Mesenchymal stem cell (in vitro differentiated cells and primary cell): ENCODE results near the gene COL4A2.

Experiments used
- DNase-seq: peaks from one replicate; pipeline ENCODE4 v3.0.0-alpha.2; 2013
- H2AFZ ChIP-seq: one replicate; pipeline ENCODE4 v1.6.1; 2013; ENCODE audit warnings: low read depth, mild to moderate bottlenecking, control low read depth, inconsistent platforms, low read length, moderate library complexity
- H2AK5ac ChIP-seq: 2 replicates; pipeline ENCODE4 v1.6.1; 2013; ENCODE audit warnings: low read length, moderate library complexity, mild to moderate bottlenecking, inconsistent platforms; ENCODE audit not compliant: severe bottlenecking
- H2BK120ac ChIP-seq: one replicate; pipeline ENCODE4 v1.6.1; 2013; ENCODE audit warnings: low read depth, mild to moderate bottlenecking, inconsistent platforms, low read length, moderate library complexity
- H2BK12ac ChIP-seq, 2 experiments: one replicate each; pipeline ENCODE4 v1.6.1; 2013; ENCODE audit warnings: inconsistent platforms in 2 of 2, low read length in 2 of 2, mild to moderate bottlenecking in 2 of 2, moderate library complexity in 2 of 2, control low read depth in 1 of 2
- H2BK15ac ChIP-seq: one replicate; pipeline ENCODE4 v1.6.1; 2013; ENCODE audit warnings: mild to moderate bottlenecking, low read depth, inconsistent platforms; ENCODE audit not compliant: poor library complexity, severe bottlenecking
- H2BK5ac ChIP-seq: 2 replicates; pipeline ENCODE4 v1.6.1; 2013; ENCODE audit warnings: low read depth, mild to moderate bottlenecking, low read length, control low read depth, inconsistent platforms; ENCODE audit not compliant: poor library complexity, severe bottlenecking
- H3K14ac ChIP-seq, 2 experiments: one replicate each; pipeline ENCODE4 v1.6.1; 2013; ENCODE audit warnings: inconsistent platforms in 2 of 2, low read length in 2 of 2, control low read depth in 1 of 2, mild to moderate bottlenecking in 1 of 2, moderate library complexity in 1 of 2
- H3K18ac ChIP-seq, 2 experiments: one replicate each; pipeline ENCODE4 v1.6.1; 2013; ENCODE audit warnings: inconsistent platforms in 2 of 2, low read length in 2 of 2, control low read depth in 1 of 2, low read depth in 1 of 2, mild to moderate bottlenecking in 1 of 2
- H3K23ac ChIP-seq, 2 experiments: one replicate each; pipeline ENCODE4 v1.6.1; 2013; ENCODE audit warnings: inconsistent platforms in 2 of 2, low read length in 2 of 2, mild to moderate bottlenecking in 2 of 2, moderate library complexity in 2 of 2, control low read depth in 1 of 2
- H3K27ac ChIP-seq: 2 replicates; pipeline ENCODE4 v1.5.1; 2013; ENCODE audit warnings: mild to moderate bottlenecking, moderate library complexity, low read length, control low read depth, inconsistent platforms; ENCODE audit not compliant: poor library complexity, severe bottlenecking
- H3K27me3 ChIP-seq, 2 experiments: 2 replicates each; pipeline versions ENCODE4 v1.6.1 to v1.7.0; 2013; ENCODE audit warnings: low read length in 2 of 2, mild to moderate bottlenecking in 2 of 2, moderate library complexity in 2 of 2, control low read depth in 1 of 2, inconsistent platforms in 1 of 2; ENCODE audit not compliant: control insufficient read depth in 1 of 2, insufficient read depth in 1 of 2
- H3K36me3 ChIP-seq, 2 experiments: 2 replicates each; pipeline versions ENCODE4 v1.6.1 to v1.7.0; 2013; ENCODE audit warnings: low read length in 2 of 2, control low read depth in 1 of 2, inconsistent platforms in 1 of 2, low read depth in 1 of 2, mild to moderate bottlenecking in 1 of 2; ENCODE audit not compliant: insufficient read depth in 2 of 2, control insufficient read depth in 1 of 2
- H3K4ac ChIP-seq, 2 experiments: one replicate each; pipeline ENCODE4 v1.6.1; 2013; ENCODE audit warnings: inconsistent platforms in 2 of 2, low read length in 2 of 2, mild to moderate bottlenecking in 2 of 2, moderate library complexity in 2 of 2, control low read depth in 1 of 2, low read depth in 1 of 2
- H3K4me1 ChIP-seq: 2 replicates; pipeline ENCODE4 v1.6.1; 2013; ENCODE audit warnings: low read depth, low read length, control low read depth; ENCODE audit not compliant: control insufficient read depth, insufficient read depth
- H3K4me2 ChIP-seq: 2 replicates; pipeline ENCODE4 v1.6.1; 2013; ENCODE audit warnings: low read length, mild to moderate bottlenecking, inconsistent platforms; ENCODE audit not compliant: poor library complexity, severe bottlenecking
- H3K4me3 ChIP-seq, 2 experiments: 2 replicates each; pipeline versions ENCODE4 v1.5.1 to v1.7.0; 2013; ENCODE audit warnings: low read length in 2 of 2, mild to moderate bottlenecking in 2 of 2, control low read depth in 1 of 2, low read depth in 1 of 2; ENCODE audit not compliant: insufficient read depth in 1 of 2
- H3K79me1 ChIP-seq: replicated peaks from 2 replicates; pipeline ENCODE4 v1.6.1; 2013; ENCODE audit warnings: mild to moderate bottlenecking, control low read depth, low read length, inconsistent platforms; ENCODE audit not compliant: poor library complexity, severe bottlenecking
- H3K9ac ChIP-seq: 2 replicates; pipeline ENCODE4 v1.7.0; 2013; ENCODE audit warnings: mild to moderate bottlenecking, low read length, moderate library complexity
- H3K9me3 ChIP-seq: 2 replicates; pipeline ENCODE4 v1.7.0; 2013; ENCODE audit warnings: mild to moderate bottlenecking, low read length; ENCODE audit not compliant: control insufficient read depth
- H4K8ac ChIP-seq: one replicate; pipeline ENCODE4 v1.6.1; 2013; ENCODE audit warnings: inconsistent platforms, mild to moderate bottlenecking, low read length, moderate library complexity
- H4K91ac ChIP-seq: one replicate; pipeline ENCODE4 v1.6.1; 2013; ENCODE audit warnings: mild to moderate bottlenecking, low read length, inconsistent platforms
- WGBS: methylation state at CpG from one replicate; pipeline ENCODE4 v1.1.7; 2013; ENCODE audit warnings: mixed read lengths; 5-methylcytosine and 5-hydroxymethylcytosine counted together

The COL4A2 gene

GRCh38 chr13:110334256-110334655, 27.2 kb downstream of the COL4A2 start:
- H2BK120ac ChIP-seq = no peak overlapping the region
- no peaks in the 10 kb centered on the region for H3K9me3 ChIP-seq
- no peaks in the 10 kb centered on the region for H3K27me3 ChIP-seq
- H2AK5ac ChIP-seq = peak overlapping the region; percentile 89
- no peak overlapping the region for H2BK5ac ChIP-seq
- H2BK15ac ChIP-seq = no peak overlapping the region
- peak overlapping the region in 1 of 2 experiments; percentile 26 for H3K18ac ChIP-seq
- H3K4me3 ChIP-seq = no peak overlapping the region
- H3K23ac ChIP-seq = no peak overlapping the region
- no peak overlapping the region for H4K8ac ChIP-seq
- peaks cover 0 to 30% of the 10 kb centered on the region in 2 experiments for H3K36me3 ChIP-seq
- H3K79me1 ChIP-seq = peaks cover 4% of the 10 kb centered on the region
- WGBS = 37% methylated on average over 6 of the region's 8 CpGs
- peak overlapping the region; percentile 96 for H3K27ac ChIP-seq
- H2BK12ac ChIP-seq = no peak overlapping the region
- H3K4me1 ChIP-seq = peaks cover 39% of the 10 kb centered on the region
- peak; percentile 74 for DNase-seq
- H3K4ac ChIP-seq = no peak overlapping the region
- H4K91ac ChIP-seq = no peak overlapping the region
- H3K9ac ChIP-seq = no peak overlapping the region
- no peak overlapping the region for H3K4me2 ChIP-seq
- H3K14ac ChIP-seq = no peak overlapping the region
- H2AFZ ChIP-seq = no peak overlapping the region

GRCh38 chr13:110334841-110335490, 27.9 kb downstream of the COL4A2 start:
- Histone ChIP-seq H2BK12ac (peak overlapping the region in 1 of 2 experiments; percentile 55), H3K4me3 (no peak overlapping the region), H2BK5ac (peak overlapping the region; percentile 93), H2AK5ac (peak overlapping the region; percentile 99), H3K27me3 (no peaks in the 10 kb centered on the region), H3K14ac (no peak overlapping the region), H3K79me1 (peaks cover 4% of the 10 kb centered on the region), H3K9ac (no peak overlapping the region), H2AFZ (no peak overlapping the region), H3K4ac (peak overlapping the region in 1 of 2 experiments; percentile 51), H3K27ac (peak overlapping the region; percentile 96), H2BK15ac (no peak overlapping the region), H4K91ac (peak overlapping the region; percentile 70), H4K8ac (peak overlapping the region; percentile 27), H2BK120ac (no peak overlapping the region), H3K4me1 (peaks cover 37% of the 10 kb centered on the region), H3K23ac (peak overlapping the region in 1 of 2 experiments; percentile 51), H3K36me3 (peaks cover 0 to 32% of the 10 kb centered on the region in 2 experiments), H3K4me2 (no peak overlapping the region), H3K9me3 (no peaks in the 10 kb centered on the region), H3K18ac (peak overlapping the region; percentile 37 to 80)
- WGBS = 90% methylated on average over 10 of the region's 11 CpGs
- no peak for DNase-seq

GRCh38 chr13:110336108-110336507, 29.0 kb downstream of the COL4A2 start:
- no peak overlapping the region for H3K9ac ChIP-seq
- no peak overlapping the region for H2BK120ac ChIP-seq
- no peak overlapping the region for H3K4me3 ChIP-seq
- H3K36me3 ChIP-seq = peaks cover 0 to 32% of the 10 kb centered on the region in 2 experiments
- H4K8ac ChIP-seq = peak overlapping the region; percentile 78
- no peak overlapping the region for H3K4me2 ChIP-seq
- no peak overlapping the region for H3K27ac ChIP-seq
- no peak overlapping the region for H2AFZ ChIP-seq
- no peak overlapping the region for H2AK5ac ChIP-seq
- DNase-seq = no peak
- H3K79me1 ChIP-seq = peaks cover 4% of the 10 kb centered on the region
- H2BK15ac ChIP-seq = no peak overlapping the region
- no peak overlapping the region for H3K4ac ChIP-seq
- H2BK5ac ChIP-seq = no peak overlapping the region
- H3K23ac ChIP-seq = no peak overlapping the region
- peaks cover 41% of the 10 kb centered on the region for H3K4me1 ChIP-seq
- 98% methylated on average over 8 of the region's 9 CpGs for WGBS
- H3K9me3 ChIP-seq = no peaks in the 10 kb centered on the region
- no peak overlapping the region for H3K14ac ChIP-seq
- H3K27me3 ChIP-seq = no peaks in the 10 kb centered on the region
- peak overlapping the region; percentile 28 to 45 for H3K18ac ChIP-seq
- H4K91ac ChIP-seq = peak overlapping the region; percentile 52
- H2BK12ac ChIP-seq = peak overlapping the region in 1 of 2 experiments; percentile 23

GRCh38 chr13:110336681-110337080, 29.6 kb downstream of the COL4A2 start:
- Histone ChIP-seq H3K4me3 (no peak overlapping the region), H4K8ac (no peak overlapping the region), H2BK15ac (no peak overlapping the region), H2AK5ac (peak overlapping the region; percentile 11), H4K91ac (no peak overlapping the region), H3K9me3 (no peaks in the 10 kb centered on the region), H3K4me1 (peaks cover 42% of the 10 kb centered on the region), H2BK120ac (no peak overlapping the region), H3K18ac (peak overlapping the region; percentile 4 to 78), H3K79me1 (peaks cover 4% of the 10 kb centered on the region), H3K27ac (peak overlapping the region; percentile 38), H3K27me3 (no peaks in the 10 kb centered on the region), H3K4me2 (no peak overlapping the region), H3K14ac (no peak overlapping the region), H2BK5ac (no peak overlapping the region), H3K9ac (no peak overlapping the region), H2AFZ (no peak overlapping the region), H3K23ac (no peak overlapping the region), H3K4ac (no peak overlapping the region), H3K36me3 (peaks cover 0 to 32% of the 10 kb centered on the region in 2 experiments), H2BK12ac (no peak overlapping the region)
- WGBS = 40% methylated on average over 5 of the region's 5 CpGs
- DNase-seq = peak; percentile 81
